ENCODE results near the gene PPIP5K1. TPM values are rescaled to one million over a fixed set of nuclear protein-coding genes. Genes with fewer than 3 reads are reported as not detected.

Gene PPIP5K1
- polyA plus RNA-seq, 1 donor (not counting 4 experiments of a cell fraction or from before 2014, with no cell fraction given), result 52.9 TPM

DNA sequence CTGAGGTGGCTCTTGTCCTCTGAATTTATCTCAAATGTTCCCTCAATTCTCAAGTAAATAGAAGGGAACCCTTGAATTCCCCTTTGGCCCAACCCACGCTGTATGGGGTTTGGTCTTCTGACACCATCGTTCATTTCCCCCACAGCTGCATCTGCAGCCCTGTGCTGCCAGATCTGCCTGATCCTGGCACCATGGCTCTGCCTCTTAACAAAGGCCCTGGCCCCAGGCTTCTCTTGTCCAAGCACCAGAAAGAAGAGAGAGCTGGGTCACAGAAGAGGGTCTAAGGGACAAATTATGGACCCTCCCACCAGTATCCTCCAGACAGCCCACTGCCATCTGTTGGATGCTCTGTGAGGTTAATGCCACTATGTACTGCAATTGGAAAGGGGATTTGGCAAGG, 70.8 kb downstream of the PPIP5K1 start:
- no peak overlapping the region for H3K4me2 ChIP-seq (ENCODE audit: control insufficient read depth, extremely low read depth, insufficient read depth, low read depth, low read length)
- no peaks in the 10 kb centered on the region for H4K20me1 ChIP-seq (ENCODE audit: control insufficient read depth, extremely low read depth, insufficient read depth, low read length)
- H2AFZ ChIP-seq (ENCODE audit: control insufficient read depth, low read length), result no peak overlapping the region
- H3K27me3 ChIP-seq (ENCODE audit: control insufficient read depth, extremely low read depth, insufficient read depth, low read length), result peaks cover 54% of the 10 kb centered on the region
- H3K27ac ChIP-seq (ENCODE audit: control insufficient read depth, insufficient read depth, low read length), result no peak overlapping the region
- H3K4me3 ChIP-seq (ENCODE audit: control insufficient read depth in 2 of 3, extremely low read depth in 1 of 3, insufficient read depth in 2 of 3, low read depth in 1 of 3, low read length in 3 of 3), result no peak overlapping the region
- H3K9me1 ChIP-seq (ENCODE audit: control insufficient read depth, extremely low read depth, insufficient read depth, low read length), result no peaks in the 10 kb centered on the region
- TF ChIP-seq, protein P1, sequence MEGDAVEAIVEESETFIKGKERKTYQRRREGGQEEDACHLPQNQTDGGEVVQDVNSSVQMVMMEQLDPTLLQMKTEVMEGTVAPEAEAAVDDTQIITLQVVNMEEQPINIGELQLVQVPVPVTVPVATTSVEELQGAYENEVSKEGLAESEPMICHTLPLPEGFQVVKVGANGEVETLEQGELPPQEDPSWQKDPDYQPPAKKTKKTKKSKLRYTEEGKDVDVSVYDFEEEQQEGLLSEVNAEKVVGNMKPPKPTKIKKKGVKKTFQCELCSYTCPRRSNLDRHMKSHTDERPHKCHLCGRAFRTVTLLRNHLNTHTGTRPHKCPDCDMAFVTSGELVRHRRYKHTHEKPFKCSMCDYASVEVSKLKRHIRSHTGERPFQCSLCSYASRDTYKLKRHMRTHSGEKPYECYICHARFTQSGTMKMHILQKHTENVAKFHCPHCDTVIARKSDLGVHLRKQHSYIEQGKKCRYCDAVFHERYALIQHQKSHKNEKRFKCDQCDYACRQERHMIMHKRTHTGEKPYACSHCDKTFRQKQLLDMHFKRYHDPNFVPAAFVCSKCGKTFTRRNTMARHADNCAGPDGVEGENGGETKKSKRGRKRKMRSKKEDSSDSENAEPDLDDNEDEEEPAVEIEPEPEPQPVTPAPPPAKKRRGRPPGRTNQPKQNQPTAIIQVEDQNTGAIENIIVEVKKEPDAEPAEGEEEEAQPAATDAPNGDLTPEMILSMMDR (optimal IDR thresholded peaks at IDR 0.05 in 1 of 3, IDR thresholded peaks at IDR 0.05 in 1 of 3, conservative IDR thresholded peaks at IDR 0.05 in 1 of 3; ENCODE audit: extremely low read depth in 1 of 3, insufficient read depth in 2 of 3, low read length in 3 of 3), result no peak
- no peak for TF ChIP-seq EZH2 (IDR thresholded peaks at IDR 0.05; ENCODE audit: low read length)
- dilution Hi-C loops (cut with MboI; ENCODE audit: extremely low pct_ligation_motif_present, low sequenced_read_pairs), result no loop called here
- H3K36me3 ChIP-seq (ENCODE audit: control insufficient read depth in 2 of 2, extremely low read depth in 1 of 2, insufficient read depth in 2 of 2, low read length in 2 of 2), result no peaks in the 10 kb centered on the region
- DNase-seq (ENCODE audit: low read depth, low spot score), result no peak
- H3K9ac ChIP-seq (ENCODE audit: control insufficient read depth, extremely low read depth, insufficient read depth, low read length), result no peak overlapping the region
- H3K4me1 ChIP-seq (ENCODE audit: control insufficient read depth, extremely low read depth, insufficient read depth, low read length), result no peaks in the 10 kb centered on the region
- FAIRE-seq, result no peak
- H3K9me3 ChIP-seq (ENCODE audit: control insufficient read depth, low read depth, low read length), result no peaks in the 10 kb centered on the region
- no peaks in the 10 kb centered on the region for H3K79me2 ChIP-seq (ENCODE audit: control insufficient read depth, insufficient read depth, low read length)

DNA sequence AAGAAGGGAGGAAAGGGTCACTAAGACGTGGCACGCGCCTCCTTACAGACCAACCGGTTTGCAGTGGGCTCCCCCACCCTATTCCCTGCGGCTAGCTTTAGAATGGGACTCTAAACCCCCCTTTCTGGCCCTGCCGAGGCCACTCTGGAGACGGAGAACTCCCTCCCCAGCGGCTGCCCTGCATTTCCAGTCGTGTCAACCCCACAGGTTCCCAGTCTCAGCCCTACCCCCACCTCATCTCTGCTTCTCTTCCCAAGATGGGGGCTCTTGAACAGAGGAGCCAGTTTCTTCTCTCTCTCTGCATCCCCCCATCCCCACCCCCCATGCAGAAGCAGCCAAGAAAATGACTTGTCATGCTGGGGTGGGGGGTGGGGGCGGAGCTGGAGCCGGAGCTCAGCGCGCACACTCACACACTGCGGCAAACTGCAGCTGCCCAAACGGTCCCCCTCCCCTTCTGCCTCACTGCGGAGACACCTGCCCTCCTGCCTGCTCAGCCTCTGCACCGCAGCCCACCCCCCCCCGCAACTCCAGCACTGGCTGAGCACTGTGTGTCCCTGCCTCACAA, 71.7 kb downstream of the PPIP5K1 start:
- Histone ChIP-seq H3K4me2 (ENCODE audit: control insufficient read depth, extremely low read depth, insufficient read depth, low read depth, low read length) (peak overlapping the region; percentile 40), H3K9ac (ENCODE audit: control insufficient read depth, extremely low read depth, insufficient read depth, low read length) (no peak overlapping the region), H3K9me1 (ENCODE audit: control insufficient read depth, extremely low read depth, insufficient read depth, low read length) (no peaks in the 10 kb centered on the region), H3K27ac (ENCODE audit: control insufficient read depth, insufficient read depth, low read length) (no peak overlapping the region), H4K20me1 (ENCODE audit: control insufficient read depth, extremely low read depth, insufficient read depth, low read length) (no peaks in the 10 kb centered on the region), H2AFZ (ENCODE audit: control insufficient read depth, low read length) (no peak overlapping the region), H3K27me3 (ENCODE audit: control insufficient read depth, extremely low read depth, insufficient read depth, low read length) (peaks cover 48% of the 10 kb centered on the region), H3K4me3 (ENCODE audit: control insufficient read depth in 2 of 3, extremely low read depth in 1 of 3, insufficient read depth in 2 of 3, low read depth in 1 of 3, low read length in 3 of 3) (peak overlapping the region in 1 of 3 experiments; percentile 11), H3K79me2 (ENCODE audit: control insufficient read depth, insufficient read depth, low read length) (no peaks in the 10 kb centered on the region), H3K9me3 (ENCODE audit: control insufficient read depth, low read depth, low read length) (no peaks in the 10 kb centered on the region), H3K36me3 (ENCODE audit: control insufficient read depth in 2 of 2, extremely low read depth in 1 of 2, insufficient read depth in 2 of 2, low read length in 2 of 2) (no peaks in the 10 kb centered on the region), H3K4me1 (ENCODE audit: control insufficient read depth, extremely low read depth, insufficient read depth, low read length) (no peaks in the 10 kb centered on the region)
- DNase-seq (ENCODE audit: low read depth, low spot score) (no peak), FAIRE-seq (no peak)
- no peak for TF ChIP-seq EZH2 (IDR thresholded peaks at IDR 0.05; ENCODE audit: low read length)
- TF ChIP-seq, protein P1 (optimal IDR thresholded peaks at IDR 0.05 in 1 of 3, IDR thresholded peaks at IDR 0.05 in 1 of 3, conservative IDR thresholded peaks at IDR 0.05 in 1 of 3; ENCODE audit: extremely low read depth in 1 of 3, insufficient read depth in 2 of 3, low read length in 3 of 3), result no peak
- dilution Hi-C loops (cut with MboI; ENCODE audit: extremely low pct_ligation_motif_present, low sequenced_read_pairs), result no loop called here
